ENCODE data around the gene PIGN. TPM values are rescaled to one million over a fixed set of nuclear protein-coding genes. Genes with fewer than 3 reads are reported as not detected.

PIGN gene
- total and polyA plus RNA-seq, 2 of the 8 experiments (the other 6 are each of a cell fraction or from before 2014, with no cell fraction given), result 20.9 to 26.3 TPM

GRCh38 chr18:62026586-62026985, 160.3 kb downstream of the PIGN start:
- Histone ChIP-seq H4K8ac (ENCODE audit: extremely low read depth, insufficient read depth, low read length) (no peak overlapping the region), H3K9me3 (ENCODE audit: insufficient read depth in 2 of 2, low read depth in 1 of 2, low read length in 1 of 2) (no peaks in the 10 kb centered on the region), H3K56ac (replicated peaks; ENCODE audit: insufficient read length, low read depth, low read length) (no peak overlapping the region), H3K4me1 (replicated peaks in 1 of 4; ENCODE audit: control insufficient read depth in 3 of 4, insufficient read depth in 4 of 4, low read length in 3 of 4) (peaks cover 3 to 12% (median 8%) of the 10 kb centered on the region in 4 experiments; a peak in 4 of 7 replicates), H3K27ac (ENCODE audit: low read depth, low read length) (no peak overlapping the region), H2BK5ac (ENCODE audit: low read depth, low read length) (no peak overlapping the region), H2BK120ac (replicated peaks; ENCODE audit: low read depth, low read length) (no peak overlapping the region), H2BK12ac (ENCODE audit: low read depth, low read length) (no peak overlapping the region), H3K4ac (replicated peaks; ENCODE audit: insufficient read length, low read depth, low read length) (no peak overlapping the region), H2BK15ac (ENCODE audit: low read length) (no peak overlapping the region), H3K23me2 (ENCODE audit: low read depth, low read length) (no peaks in the 10 kb centered on the region), H3K36me3 (ENCODE audit: control insufficient read depth in 2 of 4, insufficient read depth in 4 of 4, low read length in 3 of 4) (no peaks in the 10 kb centered on the region), H3K14ac (ENCODE audit: insufficient read length) (no peak overlapping the region), H2AK5ac (ENCODE audit: low read depth, low read length) (no peak overlapping the region), H3K9ac (replicated peaks in 1 of 4; ENCODE audit: extremely low read depth in 1 of 4, low read depth in 3 of 4, low read length in 3 of 4) (no peak overlapping the region), H3K18ac (ENCODE audit: extremely low read depth, low read length) (no peak overlapping the region), H4K20me1 (replicated peaks in 1 of 2; ENCODE audit: control insufficient read depth in 1 of 2, insufficient read depth in 2 of 2, low read length in 2 of 2) (no peaks in the 10 kb centered on the region), H2AFZ (ENCODE audit: low read length) (no peak overlapping the region), H3K27me3 (replicated peaks in 1 of 4; ENCODE audit: control insufficient read depth in 3 of 4, extremely low read depth in 1 of 4, insufficient read depth in 3 of 4, low read length in 3 of 4) (peaks cover 0 to 1% (median 0%) of the 10 kb centered on the region in 4 experiments; a peak in 1 of 7 replicates), H3K79me1 (ENCODE audit: low read depth, low read length) (no peaks in the 10 kb centered on the region), H3K4me2 (ENCODE audit: insufficient read depth in 1 of 2, low read depth in 2 of 2, low read length in 2 of 2) (no peak overlapping the region), H3K79me2 (ENCODE audit: control insufficient read depth in 1 of 2, insufficient read depth in 2 of 2, low read length in 2 of 2) (no peaks in the 10 kb centered on the region), H4K91ac (replicated peaks; ENCODE audit: insufficient read length, low read length) (no peak overlapping the region), H4K5ac (ENCODE audit: insufficient read length, low read depth, low read length) (no peak overlapping the region), H2BK20ac (ENCODE audit: low read length) (no peak overlapping the region), H3K23ac (ENCODE audit: insufficient read length) (no peak overlapping the region), H3K4me3 (ENCODE audit: extremely low read depth in 1 of 4, insufficient read depth in 2 of 4, low read depth in 3 of 4, low read length in 4 of 4) (no peak overlapping the region)
- ChIA-PET CTCF (ENCODE audit: partially characterized antibody) (interaction anchor here (0.6 to 0.9 kb wide), 2 partner anchors 19 to 386 kb away, joined by 3 read pairs; no protein-coding TSS in a partner anchor), POLR2A (ENCODE audit: partially characterized antibody) (no interaction called here)
- 91% methylated on average over 5 of the region's 6 CpGs; no CpG with 5 or more reads in 1 of the 2 experiments for WGBS, 2 experiments (ENCODE audit: extremely low coverage in 1 of 2, insufficient coverage in 1 of 2, insufficient read length in 1 of 2, insufficient replicate concordance in 2 of 2, low coverage in 1 of 2, low lambda C conversion rate in 2 of 2, missing lambda C conversion rate in 1 of 2)
- FAIRE-seq (no peak), DNase-seq (ENCODE audit: low read depth in 1 of 2, low spot score in 2 of 2) (no peak)

All from H1 (cell line).